HG02938 (cell line): ENCODE data around the gene DDX50.
"Not testable (repeated sequence)": the region's sequence is repeated elsewhere in the genome, so short reads cannot be mapped to it uniquely, and the experiment has no call there.

Source experiments
- ATAC-seq: cut with Tn5 transposase; IDR thresholded peaks from one replicate; pipeline ENCODE4 v1.9.1; 2021; ENCODE audit warnings: mild to moderate bottlenecking, moderate library complexity; ENCODE audit not compliant: unreplicated experiment

The DDX50 gene

GRCh38 chr10:68900427-68901104 is 549 bp upstream of the DDX50 start:
- peak; percentile 20 for ATAC-seq

GRCh38 chr10:68902382-68902781 is 1.3 kb downstream of the DDX50 start:
- no peak for ATAC-seq

- ATAC-seq: no peak
These were observed 23.5 kb downstream of the DDX50 start for GRCh38 chr10:68924593-68924992.

GRCh38 chr10:68925489-68925888 is 24.4 kb downstream of the DDX50 start:
- no peak for ATAC-seq

GRCh38 chr10:68929157-68929556 is 28.0 kb downstream of the DDX50 start:
- not testable (repeated sequence) for ATAC-seq

GRCh38 chr10:68929888-68930287 is 28.8 kb downstream of the DDX50 start:
- not testable (repeated sequence) for ATAC-seq

GRCh38 chr10:68932860-68933259 is 31.7 kb downstream of the DDX50 start:
- not testable (repeated sequence) for ATAC-seq

- ATAC-seq: no peak
These were observed 33.9 kb downstream of the DDX50 start for GRCh38 chr10:68934994-68935393.

GRCh38 chr10:68938117-68938516 is 37.0 kb downstream of the DDX50 start:
- no peak for ATAC-seq

- no peak for ATAC-seq
These were observed 37.8 kb downstream of the DDX50 start for GRCh38 chr10:68938884-68939283.

GRCh38 chr10:68940917-68941316 is 39.8 kb downstream of the DDX50 start:
- not testable (repeated sequence) for ATAC-seq

GRCh38 chr10:68950598-68950997 is 49.5 kb downstream of the DDX50 start:
- no peak for ATAC-seq

GRCh38 chr10:68954904-68955303 is 53.8 kb downstream of the DDX50 start:
- ATAC-seq: no peak

GRCh38 chr10:68955355-68955831 is 54.3 kb downstream of the DDX50 start:
- no peak for ATAC-seq

GRCh38 chr10:68955832-68956532 is 54.9 kb downstream of the DDX50 start, which contains the start of gene DDX21:
DDX21 (plus strand) TSS chr10:68956170; CDS start chr10:68956226, 56 bp downstream.
- peak; percentile 79 for ATAC-seq

GRCh38 chr10:68957284-68957615 is 56.1 kb downstream of the DDX50 start:
- ATAC-seq: no peak

GRCh38 chr10:68957654-68958053 is 56.5 kb downstream of the DDX50 start:
- no peak for ATAC-seq

- no peak for ATAC-seq
These were observed 58.8 kb downstream of the DDX50 start for GRCh38 chr10:68959695-68960527.

- ATAC-seq: no peak
These were observed 62.0 kb downstream of the DDX50 start for GRCh38 chr10:68963151-68963550.

GRCh38 chr10:68973975-68974374 is 72.9 kb downstream of the DDX50 start:
- no peak for ATAC-seq

- not testable (repeated sequence) for ATAC-seq
These were observed 74.9 kb downstream of the DDX50 start for GRCh38 chr10:68975936-68976473.
